ENCODE data around the gene PIK3R2. TPM values are rescaled to one million over a fixed set of nuclear protein-coding genes. Genes with fewer than 3 reads are reported as not detected.
"Not testable (repeated sequence)": the region's sequence is repeated elsewhere in the genome, so short reads cannot be mapped to it uniquely, and the experiment has no call there.

PIK3R2 gene
- total RNA-seq, 1 donor from 2014 or later = 94.7 TPM

DNA sequence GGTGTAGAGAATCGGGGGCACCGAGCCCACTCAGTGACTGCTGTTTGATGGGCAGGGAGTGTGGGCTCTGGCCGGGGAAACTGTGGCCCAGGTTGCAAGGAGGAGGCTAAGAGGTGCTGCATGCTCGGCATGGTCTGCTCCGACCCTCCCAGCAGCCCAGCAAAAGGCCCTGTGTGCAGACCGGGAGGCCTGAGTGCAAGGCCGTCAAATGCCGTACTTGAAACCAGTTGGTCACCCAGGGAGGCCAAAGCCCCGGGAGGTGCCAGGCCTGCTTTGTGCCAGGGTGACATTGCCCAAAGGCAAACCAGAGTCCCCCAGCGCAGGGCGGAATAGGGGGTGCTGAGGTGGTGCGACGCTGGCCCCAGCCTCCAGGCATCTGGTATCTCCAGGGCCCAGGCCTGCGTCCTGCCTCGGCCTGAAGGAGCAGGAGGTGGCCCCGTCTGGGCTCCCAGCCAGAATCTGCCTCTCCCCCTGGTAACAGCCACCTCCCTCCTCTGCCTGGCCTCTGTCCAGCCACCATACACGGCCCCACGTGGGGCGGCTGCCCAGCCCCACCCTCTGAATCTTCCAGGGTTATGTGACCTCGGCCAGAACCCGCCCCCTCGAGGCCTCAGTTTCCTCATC, 4.0 kb downstream of the PIK3R2 start:
- peak; percentile 71 to 81 for DNase-seq (ENCODE audit: low spot score in 2 of 2, unreplicated experiment in 2 of 2)
- peaks cover 41% of the 10 kb centered on the region for H3K4me1 Mint-ChIP-seq
- H3K27ac Mint-ChIP-seq = peak overlapping the region; percentile 90
- H3K9me3 Mint-ChIP-seq = no peaks in the 10 kb centered on the region
- H3K36me3 Mint-ChIP-seq = peaks cover 6% of the 10 kb centered on the region
- H3K27me3 Mint-ChIP-seq (ENCODE audit: low read depth) = no peaks in the 10 kb centered on the region
- H3K4me3 Mint-ChIP-seq = peak overlapping the region; percentile 13
- TF ChIP-seq CTCF (IDR thresholded peaks at IDR 0.05; ENCODE audit: unreplicated experiment) = no peak

DNA sequence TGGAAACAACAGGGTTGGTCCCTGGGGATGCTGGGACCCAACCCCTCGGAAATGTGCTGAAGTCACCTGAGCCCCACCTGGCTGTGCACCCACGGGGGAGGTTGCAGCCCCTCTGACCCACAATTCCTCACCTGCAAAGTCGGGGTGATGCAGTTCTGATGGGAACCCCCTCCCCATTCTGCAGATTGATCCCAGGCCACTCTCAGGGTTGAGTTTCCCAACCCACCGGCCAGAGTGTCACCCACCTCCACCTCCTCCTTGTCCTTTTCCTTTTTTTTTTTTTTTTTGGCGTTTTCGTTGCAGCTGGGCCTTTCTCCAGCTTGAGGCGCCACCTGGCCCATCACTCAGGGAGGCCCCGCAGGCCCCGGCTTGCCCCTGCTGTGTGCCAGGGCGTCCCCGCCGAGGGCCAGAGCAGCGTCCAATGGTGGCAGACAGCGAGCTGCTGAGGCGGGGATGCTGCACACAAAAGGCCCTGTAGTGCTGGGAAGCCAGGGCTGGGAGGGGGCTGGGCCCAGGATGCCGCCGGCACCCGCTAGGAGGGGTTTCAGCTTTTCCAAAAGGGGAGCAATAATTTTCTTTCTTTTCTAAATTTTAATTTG, 4.6 kb downstream of the PIK3R2 start:
- peak overlapping the region; percentile 13 for H3K4me3 Mint-ChIP-seq
- no peaks in the 10 kb centered on the region for H3K27me3 Mint-ChIP-seq (ENCODE audit: low read depth)
- TF ChIP-seq CTCF (IDR thresholded peaks at IDR 0.05; ENCODE audit: unreplicated experiment) = no peak
- H3K4me1 Mint-ChIP-seq = peaks cover 40% of the 10 kb centered on the region
- H3K9me3 Mint-ChIP-seq = no peaks in the 10 kb centered on the region
- H3K36me3 Mint-ChIP-seq = peaks cover 9% of the 10 kb centered on the region
- peak overlapping the region; percentile 75 for H3K27ac Mint-ChIP-seq
- DNase-seq (ENCODE audit: low spot score in 2 of 2, unreplicated experiment in 2 of 2) = no peak

- peaks cover 40% of the 10 kb centered on the region for H3K4me1 Mint-ChIP-seq
Measured at GRCh38 chr19:18158467-18158866, 5.5 kb downstream of the PIK3R2 start.

DNA sequence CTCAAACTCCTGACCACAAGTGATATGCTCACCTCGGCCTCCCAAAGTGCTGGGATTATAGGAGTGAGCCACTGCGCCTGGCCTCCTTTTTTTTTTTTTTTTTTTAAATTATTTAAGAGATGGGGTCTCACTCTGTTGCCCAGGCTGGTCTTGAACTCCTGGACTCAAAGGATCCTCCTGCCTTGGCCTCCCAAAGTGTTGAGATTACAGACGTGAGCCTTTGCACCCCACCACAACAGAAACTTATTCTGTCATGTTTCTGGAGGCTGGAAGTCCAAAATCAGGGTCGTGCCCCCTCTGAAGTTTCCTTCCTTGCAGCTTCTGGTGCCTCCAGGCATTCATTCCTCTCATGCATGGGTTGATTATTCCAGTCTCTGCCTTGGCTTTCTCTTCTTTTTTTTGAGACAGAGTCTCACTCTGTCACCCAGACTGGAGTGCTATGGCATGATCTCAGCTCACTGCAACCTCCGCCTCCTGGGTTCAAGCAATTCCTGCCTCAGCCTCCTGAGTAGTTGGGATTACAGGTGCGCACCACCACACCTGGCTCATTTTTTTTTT, 6.2 kb downstream of the PIK3R2 start:
- H3K27me3 Mint-ChIP-seq (ENCODE audit: low read depth); H3K4me3 Mint-ChIP-seq; DNase-seq (ENCODE audit: low spot score in 2 of 2, unreplicated experiment in 2 of 2); H3K27ac Mint-ChIP-seq; H3K9me3 Mint-ChIP-seq: not testable (repeated sequence)
- H3K4me1 Mint-ChIP-seq = peaks cover 36% of the 10 kb centered on the region
- peaks cover 17% of the 10 kb centered on the region for H3K36me3 Mint-ChIP-seq

More at GRCh38 chr19:18158467-18158866, 5.5 kb downstream of the PIK3R2 start:
- Mint-ChIP-seq H3K27ac (no peak overlapping the region), H3K36me3 (peaks cover 15% of the 10 kb centered on the region), H3K4me3 (no peak overlapping the region), H3K27me3 (ENCODE audit: low read depth) (no peaks in the 10 kb centered on the region), H3K9me3 (no peaks in the 10 kb centered on the region)
- no peak for TF ChIP-seq CTCF (IDR thresholded peaks at IDR 0.05; ENCODE audit: unreplicated experiment)
- DNase-seq (ENCODE audit: low spot score in 2 of 2, unreplicated experiment in 2 of 2) = no peak

GRCh38 chr19:18159810-18160209, 6.8 kb downstream of the PIK3R2 start:
- Mint-ChIP-seq H3K36me3 (peaks cover 17% of the 10 kb centered on the region), H3K4me1 (peaks cover 30% of the 10 kb centered on the region), H3K27me3 (ENCODE audit: low read depth) (no peaks in the 10 kb centered on the region), H3K4me3 (no peak overlapping the region), H3K27ac (no peak overlapping the region), H3K9me3 (no peaks in the 10 kb centered on the region)
- TF ChIP-seq CTCF (IDR thresholded peaks at IDR 0.05; ENCODE audit: unreplicated experiment) = no peak
- no peak for DNase-seq (ENCODE audit: low spot score in 2 of 2, unreplicated experiment in 2 of 2)

DNA sequence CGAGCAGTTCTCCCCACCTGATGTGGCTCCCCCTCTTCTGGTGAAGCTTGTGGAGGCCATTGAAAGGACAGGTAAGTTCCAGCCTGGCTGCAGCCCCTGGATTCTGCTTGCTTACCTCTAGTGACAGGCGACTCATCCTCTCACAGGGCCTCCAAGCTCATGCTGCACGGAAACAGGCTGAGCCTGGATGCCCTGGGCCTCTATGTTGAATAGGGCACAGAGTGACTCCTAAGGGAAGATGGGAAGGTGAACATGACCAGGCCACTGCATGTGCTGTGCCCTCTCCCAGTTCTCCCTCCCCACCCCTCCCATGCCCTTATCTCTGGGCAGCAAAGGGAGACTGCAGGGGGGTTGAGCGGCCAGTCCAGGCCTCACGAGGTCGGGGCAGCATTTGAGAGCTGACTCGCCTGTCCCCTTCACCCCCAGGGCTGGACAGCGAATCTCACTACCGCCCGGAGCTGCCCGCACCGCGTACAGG, 7.6 kb downstream of the PIK3R2 start:
- Mint-ChIP-seq H3K9me3 (no peaks in the 10 kb centered on the region), H3K36me3 (peaks cover 18% of the 10 kb centered on the region), H3K4me3 (peak overlapping the region; percentile 51), H3K4me1 (peaks cover 28% of the 10 kb centered on the region), H3K27me3 (ENCODE audit: low read depth) (no peaks in the 10 kb centered on the region), H3K27ac (peak overlapping the region; percentile 25)
- no peak for DNase-seq (ENCODE audit: low spot score in 2 of 2, unreplicated experiment in 2 of 2)
- no peak for TF ChIP-seq CTCF (IDR thresholded peaks at IDR 0.05; ENCODE audit: unreplicated experiment)

Measured in mesothelial cell of epicardium (in vitro differentiated cells).